ENCODE measurements around the gene CPLANE1.

- no peak for TF ChIP-seq CTCF (conservative IDR thresholded peaks at IDR 0.05; ENCODE audit: low read depth, low read length)
- TF ChIP-seq EZH2 (IDR thresholded peaks at IDR 0.05; ENCODE audit: borderline replicate concordance, low read depth, low read length, poor library complexity, severe bottlenecking), result no peak
These were observed 145.9 kb downstream of the CPLANE1 start for GRCh38 chr5:37103302-37103701.
